Astrocyte of the spinal cord (primary cell): ENCODE results near the gene SERPINA3.

Source experiments
- DNase-seq: peaks from one replicate; pipeline ENCODE4 v3.0.0; 2011; ENCODE audit warnings: low read depth, low spot score
- H3K4me3 ChIP-seq: 2 replicates; pipeline ENCODE4 v1.5.1; 2011; ENCODE audit warnings: low read depth, mild to moderate bottlenecking, low read length, moderate library complexity
- CTCF ChIP-seq: IDR thresholded peaks from 2 replicates; pipeline ENCODE4 v1.5.1; 2012; ENCODE audit warnings: low read depth, mild to moderate bottlenecking, low read length, inconsistent platforms
- in situ Hi-C: cut with HindIII; loops from 2 replicates; pipeline ENCODE4 v1.10.0; 2017; ENCODE audit warnings: low sequenced_read_pairs

The SERPINA3 gene

GRCh38 chr14:94593376-94593748 is 18.8 kb upstream of the SERPINA3 start:
- no peak for TF ChIP-seq CTCF
- in situ Hi-C loops = no loop called here
- DNase-seq = no peak

GRCh38 chr14:94593749-94594431 is 18.3 kb upstream of the SERPINA3 start:
- H3K4me3 ChIP-seq = no peak overlapping the region
- in situ Hi-C loops = no loop called here
- TF ChIP-seq CTCF = no peak
- no peak for DNase-seq

More at GRCh38 chr14:94593376-94593748, 18.8 kb upstream of the SERPINA3 start:
- H3K4me3 ChIP-seq = no peak overlapping the region

- in situ Hi-C loops = no loop called here
- no peak for TF ChIP-seq CTCF
- no peak for DNase-seq
Measured at GRCh38 chr14:94594441-94594840, 17.8 kb upstream of the SERPINA3 start.

GRCh38 chr14:94595912-94596311 is 16.3 kb upstream of the SERPINA3 start:
- H3K4me3 ChIP-seq = no peak overlapping the region
- DNase-seq = no peak
- no peak for TF ChIP-seq CTCF
- in situ Hi-C loops = no loop called here

More at GRCh38 chr14:94594441-94594840, 17.8 kb upstream of the SERPINA3 start:
- H3K4me3 ChIP-seq = no peak overlapping the region

- DNase-seq = no peak
- no peak overlapping the region for H3K4me3 ChIP-seq
- in situ Hi-C loops = no loop called here
- TF ChIP-seq CTCF = no peak
Measured at GRCh38 chr14:94596361-94596760, 15.8 kb upstream of the SERPINA3 start.

GRCh38 chr14:94597788-94598187 is 14.4 kb upstream of the SERPINA3 start:
- in situ Hi-C loops = no loop called here
- TF ChIP-seq CTCF = no peak
- no peak overlapping the region for H3K4me3 ChIP-seq
- DNase-seq = no peak

- TF ChIP-seq CTCF = no peak
- in situ Hi-C loops = no loop called here
- H3K4me3 ChIP-seq = no peak overlapping the region
- DNase-seq = no peak
Measured at GRCh38 chr14:94598506-94598815, 13.7 kb upstream of the SERPINA3 start.
